Skeletal muscle satellite cell (primary cell): ENCODE data around the gene ARFGEF3. TPM values are rescaled to one million over a fixed set of nuclear protein-coding genes. Genes with fewer than 3 reads are reported as not detected.
"Not testable (repeated sequence)": the region's sequence is repeated elsewhere in the genome, so short reads cannot be mapped to it uniquely, and the experiment has no call there.

Source experiments
- H3K27me3 ChIP-seq: 2 replicates; pipeline ENCODE4 v1.7.0; 2013; ENCODE audit warnings: low read length; ENCODE audit not compliant: control insufficient read depth, insufficient read depth
- H3K36me3 ChIP-seq: 2 replicates; pipeline ENCODE4 v1.7.0; 2013; ENCODE audit warnings: mild to moderate bottlenecking, control low read depth, low read length; ENCODE audit not compliant: insufficient read depth
- H3K4me1 ChIP-seq: 2 replicates; pipeline ENCODE4 v1.7.0; 2013; ENCODE audit warnings: low read length; ENCODE audit not compliant: control insufficient read depth, insufficient read depth
- H3K4me2 ChIP-seq: 2 replicates; pipeline ENCODE4 v1.7.0; 2013; ENCODE audit warnings: mild to moderate bottlenecking, low read length
- H3K4me3 ChIP-seq: 2 replicates; pipeline ENCODE4 v1.7.0; 2013; ENCODE audit warnings: low read length
- H3K9ac ChIP-seq: 2 replicates; pipeline ENCODE4 v1.7.0; 2013; ENCODE audit warnings: mild to moderate bottlenecking, low read depth, low read length, moderate library complexity
- H3K9me3 ChIP-seq: replicated peaks from 2 replicates; pipeline ENCODE4 v1.7.0; 2013; ENCODE audit warnings: mild to moderate bottlenecking, control low read depth, low read length
- total RNA-seq: library from RNA; depleted of rRNA; stranded (reverse); fragments of >200 nt; gene quantifications from 2 replicates; pipeline ENCODE4 v1.2.3, GENCODE V29; 2012; rRNA removed

The ARFGEF3 gene
- 0.25 and 0.87 TPM in 2 replicates for total RNA-seq

GRCh38 chr6:138161338-138162110 is at the start of gene ARFGEF3:
ARFGEF3 (plus strand) TSS chr6:138161939; CDS start chr6:138162087, 148 bp downstream.
- Histone ChIP-seq H3K4me2 (peak within 1 kb of the TSS; percentile 100), H3K4me1 (peaks cover 12% of the 10 kb centered on the region), H3K9me3 (no peaks in the 10 kb centered on the region), H3K9ac (peak within 1 kb of the TSS; percentile 55), H3K36me3 (no peaks in the 10 kb centered on the region), H3K27me3 (peaks cover 58% of the 10 kb centered on the region), H3K4me3 (peak within 1 kb of the TSS; percentile 80)

- no peaks in the 10 kb centered on the region for H3K36me3 ChIP-seq
- H3K9ac ChIP-seq: no peak overlapping the region
- H3K4me2 ChIP-seq: no peak overlapping the region
- H3K9me3 ChIP-seq: no peaks in the 10 kb centered on the region
- no peaks in the 10 kb centered on the region for H3K4me1 ChIP-seq
- H3K27me3 ChIP-seq: peaks cover 24% of the 10 kb centered on the region
- H3K4me3 ChIP-seq: no peak overlapping the region
These were observed 48.0 kb upstream of the ARFGEF3 start for GRCh38 chr6:138113588-138114210.

GRCh38 chr6:138115201-138115600 is 46.5 kb upstream of the ARFGEF3 start:
- H3K4me2 ChIP-seq: no peak overlapping the region
- H3K9me3 ChIP-seq: no peaks in the 10 kb centered on the region
- H3K9ac ChIP-seq: no peak overlapping the region
- peaks cover 24% of the 10 kb centered on the region for H3K27me3 ChIP-seq
- H3K4me1 ChIP-seq: no peaks in the 10 kb centered on the region
- H3K4me3 ChIP-seq: no peak overlapping the region
- no peaks in the 10 kb centered on the region for H3K36me3 ChIP-seq

- H3K4me2 ChIP-seq: no peak overlapping the region
- H3K36me3 ChIP-seq: no peaks in the 10 kb centered on the region
- no peak overlapping the region for H3K9ac ChIP-seq
- no peaks in the 10 kb centered on the region for H3K9me3 ChIP-seq
- no peak overlapping the region for H3K4me3 ChIP-seq
- H3K4me1 ChIP-seq: no peaks in the 10 kb centered on the region
- peaks cover 20% of the 10 kb centered on the region for H3K27me3 ChIP-seq
These were observed 45.7 kb upstream of the ARFGEF3 start for GRCh38 chr6:138115877-138116660.

- H3K4me1 ChIP-seq: no peaks in the 10 kb centered on the region
These were observed 45.1 kb upstream of the ARFGEF3 start for GRCh38 chr6:138116661-138116999.

GRCh38 chr6:138117376-138117914 is 44.3 kb upstream of the ARFGEF3 start:
- H3K36me3 ChIP-seq: no peaks in the 10 kb centered on the region
- no peaks in the 10 kb centered on the region for H3K4me1 ChIP-seq
- no peak overlapping the region for H3K9ac ChIP-seq
- H3K4me3 ChIP-seq: no peak overlapping the region
- no peaks in the 10 kb centered on the region for H3K9me3 ChIP-seq
- no peak overlapping the region for H3K4me2 ChIP-seq
- peaks cover 25% of the 10 kb centered on the region for H3K27me3 ChIP-seq

More at GRCh38 chr6:138116661-138116999, 45.1 kb upstream of the ARFGEF3 start:
- no peak overlapping the region for H3K9ac ChIP-seq
- no peaks in the 10 kb centered on the region for H3K9me3 ChIP-seq
- no peaks in the 10 kb centered on the region for H3K36me3 ChIP-seq
- no peak overlapping the region for H3K4me2 ChIP-seq
- peaks cover 17% of the 10 kb centered on the region for H3K27me3 ChIP-seq
- H3K4me3 ChIP-seq: no peak overlapping the region

GRCh38 chr6:138119229-138119628 is 42.5 kb upstream of the ARFGEF3 start:
- H3K9me3 ChIP-seq, H3K4me2 ChIP-seq, H3K36me3 ChIP-seq, H3K9ac ChIP-seq, H3K4me1 ChIP-seq, H3K4me3 ChIP-seq: not testable (repeated sequence)
- H3K27me3 ChIP-seq: peaks cover 29% of the 10 kb centered on the region

GRCh38 chr6:138119976-138120375 is 41.8 kb upstream of the ARFGEF3 start:
- Histone ChIP-seq H3K9me3 (no peaks in the 10 kb centered on the region), H3K27me3 (peaks cover 27% of the 10 kb centered on the region), H3K4me3 (no peak overlapping the region), H3K4me1 (no peaks in the 10 kb centered on the region), H3K9ac (no peak overlapping the region), H3K4me2 (no peak overlapping the region), H3K36me3 (no peaks in the 10 kb centered on the region)

GRCh38 chr6:138124096-138124495 is 37.6 kb upstream of the ARFGEF3 start:
- Histone ChIP-seq H3K9me3 (no peaks in the 10 kb centered on the region), H3K36me3 (no peaks in the 10 kb centered on the region), H3K27me3 (peaks cover 21% of the 10 kb centered on the region), H3K9ac (no peak overlapping the region), H3K4me1 (no peaks in the 10 kb centered on the region), H3K4me2 (no peak overlapping the region), H3K4me3 (no peak overlapping the region)

- Histone ChIP-seq H3K4me1 (no peaks in the 10 kb centered on the region), H3K9ac (no peak overlapping the region), H3K9me3 (no peaks in the 10 kb centered on the region), H3K36me3 (no peaks in the 10 kb centered on the region), H3K4me3 (no peak overlapping the region), H3K4me2 (no peak overlapping the region), H3K27me3 (peaks cover 5% of the 10 kb centered on the region)
These were observed 33.6 kb upstream of the ARFGEF3 start for GRCh38 chr6:138128096-138128495.

- no peaks in the 10 kb centered on the region for H3K4me1 ChIP-seq
- H3K9ac ChIP-seq: no peak overlapping the region
- H3K36me3 ChIP-seq: no peaks in the 10 kb centered on the region
- H3K27me3 ChIP-seq: peaks cover 7% of the 10 kb centered on the region
- H3K4me2 ChIP-seq: no peak overlapping the region
- no peak overlapping the region for H3K4me3 ChIP-seq
- H3K9me3 ChIP-seq: no peaks in the 10 kb centered on the region
These were observed 32.5 kb upstream of the ARFGEF3 start for GRCh38 chr6:138129190-138129589.
